GM20000 (cell line): Measurements from ENCODE around the gene MRPS10.

Experiments used
- DNase-seq: peaks from one replicate; pipeline ENCODE4 v3.0.0; 2012; ENCODE audit warnings: low spot score
- TF ChIP-seq, protein P1 (sequence below): IDR thresholded peaks from 2 replicates; pipeline ENCODE4 v1.5.1; 2012; ENCODE audit warnings: mild to moderate bottlenecking, control low read depth; ENCODE audit errors: extremely low read depth, missing control alignments

Gene MRPS10

DNA sequence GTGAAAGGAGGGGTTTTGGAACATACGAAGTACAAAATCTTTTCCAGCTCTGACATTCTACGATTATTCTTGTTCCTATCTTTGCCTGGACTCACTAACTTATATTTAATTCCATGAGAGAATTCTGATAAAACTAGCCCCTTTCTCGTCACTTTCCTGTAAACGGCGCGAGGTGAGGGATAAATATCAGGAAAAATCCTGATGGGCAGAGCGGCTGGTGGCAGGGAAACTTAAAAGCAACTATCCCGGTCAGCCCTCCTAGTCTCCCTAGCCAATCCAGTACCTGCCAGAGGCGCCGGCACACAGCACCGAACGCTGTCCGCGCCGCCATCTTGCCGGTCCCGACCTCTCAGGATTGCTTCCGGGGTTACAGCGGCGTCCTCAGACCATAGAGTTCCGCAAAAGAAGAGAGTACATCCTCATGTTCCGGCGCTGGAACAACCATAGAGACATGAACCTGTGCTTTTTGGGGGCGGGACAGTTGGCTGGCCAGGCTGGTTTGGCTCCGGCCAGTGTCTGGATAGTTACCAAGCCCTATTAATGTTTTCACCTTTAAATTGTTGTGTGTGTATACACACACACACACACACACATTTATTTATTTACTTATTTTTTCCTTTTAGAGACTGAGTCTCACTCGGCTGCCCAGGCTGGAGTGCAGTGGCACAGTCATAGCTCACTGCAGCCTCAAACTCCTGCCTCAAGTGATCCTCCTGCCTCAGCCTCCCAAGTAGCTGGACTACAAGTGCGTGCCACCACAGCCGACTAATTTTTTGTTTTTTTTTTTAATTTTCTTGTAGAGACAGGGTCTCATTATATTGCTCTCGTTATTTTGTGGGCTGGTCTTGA is at the start of gene MRPS10:
Gene MRPS10, minus strand, starts transcription at position 343 of the 849 bp plus-strand sequence. Its CDS starts 12 bp downstream, at position 331.
- peak; percentile 89 for DNase-seq
- TF ChIP-seq, protein P1, sequence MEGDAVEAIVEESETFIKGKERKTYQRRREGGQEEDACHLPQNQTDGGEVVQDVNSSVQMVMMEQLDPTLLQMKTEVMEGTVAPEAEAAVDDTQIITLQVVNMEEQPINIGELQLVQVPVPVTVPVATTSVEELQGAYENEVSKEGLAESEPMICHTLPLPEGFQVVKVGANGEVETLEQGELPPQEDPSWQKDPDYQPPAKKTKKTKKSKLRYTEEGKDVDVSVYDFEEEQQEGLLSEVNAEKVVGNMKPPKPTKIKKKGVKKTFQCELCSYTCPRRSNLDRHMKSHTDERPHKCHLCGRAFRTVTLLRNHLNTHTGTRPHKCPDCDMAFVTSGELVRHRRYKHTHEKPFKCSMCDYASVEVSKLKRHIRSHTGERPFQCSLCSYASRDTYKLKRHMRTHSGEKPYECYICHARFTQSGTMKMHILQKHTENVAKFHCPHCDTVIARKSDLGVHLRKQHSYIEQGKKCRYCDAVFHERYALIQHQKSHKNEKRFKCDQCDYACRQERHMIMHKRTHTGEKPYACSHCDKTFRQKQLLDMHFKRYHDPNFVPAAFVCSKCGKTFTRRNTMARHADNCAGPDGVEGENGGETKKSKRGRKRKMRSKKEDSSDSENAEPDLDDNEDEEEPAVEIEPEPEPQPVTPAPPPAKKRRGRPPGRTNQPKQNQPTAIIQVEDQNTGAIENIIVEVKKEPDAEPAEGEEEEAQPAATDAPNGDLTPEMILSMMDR: no peak

DNA sequence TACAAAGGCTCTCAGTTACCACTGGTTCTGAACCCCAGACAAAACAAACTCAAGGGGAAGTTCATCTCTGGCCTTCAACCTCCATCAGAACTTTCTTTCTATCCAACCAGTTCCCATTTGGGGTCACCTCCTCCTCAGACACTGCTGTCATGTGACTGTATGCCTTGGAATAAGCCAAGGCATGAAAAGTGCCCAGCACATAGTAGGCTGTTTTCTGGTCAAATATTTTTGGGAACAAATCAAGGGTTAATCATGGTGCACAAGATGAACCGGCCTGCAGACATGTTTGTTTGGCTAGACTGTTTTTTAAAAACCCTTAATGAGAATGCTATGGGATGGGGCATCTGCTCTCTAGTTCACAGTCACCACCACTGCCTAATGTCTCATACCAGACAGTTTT is 48.9 kb upstream of the MRPS10 start:
- no peak for DNase-seq
- TF ChIP-seq, protein P1: no peak

DNA sequence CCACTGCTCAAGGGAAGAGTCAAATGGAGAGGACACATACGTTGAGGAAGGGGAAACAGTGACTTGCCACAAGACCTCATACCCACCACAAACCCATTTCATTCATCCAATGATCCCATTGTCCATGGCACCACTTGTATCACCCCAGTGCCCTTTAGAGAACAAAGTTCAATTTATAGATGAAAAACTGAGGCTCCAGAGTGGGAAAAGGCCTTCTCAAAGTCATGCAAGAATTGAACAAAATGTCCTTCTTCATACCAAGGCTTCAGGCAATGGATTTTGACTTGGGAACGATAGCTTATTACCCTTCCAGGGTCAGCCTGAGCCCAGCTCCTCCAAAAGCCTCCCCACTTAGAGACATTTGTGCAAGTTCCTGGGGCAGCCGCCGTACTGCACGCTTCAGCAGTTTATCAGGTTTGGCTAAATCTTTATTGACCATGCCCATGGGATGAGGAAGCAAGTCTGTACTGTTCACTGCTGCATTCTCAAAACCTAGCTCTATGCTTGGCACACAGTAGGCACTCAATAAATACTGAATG is 47.3 kb upstream of the MRPS10 start:
- no peak for DNase-seq
- TF ChIP-seq, protein P1: no peak

- no peak for DNase-seq
- TF ChIP-seq, protein P1: no peak
Observed at GRCh38 chr6:42264162-42264851, 46.6 kb upstream of the MRPS10 start.

GRCh38 chr6:42263165-42263728 is 45.6 kb upstream of the MRPS10 start:
- DNase-seq: no peak
- TF ChIP-seq, protein P1: no peak

DNA sequence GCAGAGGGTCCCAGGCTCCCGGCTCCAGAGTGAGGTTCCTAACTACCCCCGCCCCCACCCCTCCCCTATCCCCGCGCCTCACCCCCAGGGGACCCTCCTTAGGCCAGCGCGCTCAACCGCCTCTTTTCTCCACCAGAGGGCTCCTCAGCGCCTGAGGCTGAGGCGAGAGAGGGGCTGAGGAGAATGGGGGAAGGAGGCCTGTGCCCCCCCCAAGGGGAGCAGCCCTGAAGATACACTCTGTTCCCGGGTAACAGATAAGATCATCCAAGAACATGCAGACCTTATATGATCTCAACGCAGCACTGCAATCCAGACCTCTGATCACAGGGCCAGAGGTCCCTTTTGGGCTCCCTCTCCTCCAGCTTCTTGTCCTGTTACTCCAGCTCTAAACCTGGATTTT is 43.3 kb upstream of the MRPS10 start:
- peak; percentile 73 for DNase-seq
- TF ChIP-seq, protein P1: peak; percentile 24
